ENCODE measurements around the gene SARDH.

Gene SARDH

DNA sequence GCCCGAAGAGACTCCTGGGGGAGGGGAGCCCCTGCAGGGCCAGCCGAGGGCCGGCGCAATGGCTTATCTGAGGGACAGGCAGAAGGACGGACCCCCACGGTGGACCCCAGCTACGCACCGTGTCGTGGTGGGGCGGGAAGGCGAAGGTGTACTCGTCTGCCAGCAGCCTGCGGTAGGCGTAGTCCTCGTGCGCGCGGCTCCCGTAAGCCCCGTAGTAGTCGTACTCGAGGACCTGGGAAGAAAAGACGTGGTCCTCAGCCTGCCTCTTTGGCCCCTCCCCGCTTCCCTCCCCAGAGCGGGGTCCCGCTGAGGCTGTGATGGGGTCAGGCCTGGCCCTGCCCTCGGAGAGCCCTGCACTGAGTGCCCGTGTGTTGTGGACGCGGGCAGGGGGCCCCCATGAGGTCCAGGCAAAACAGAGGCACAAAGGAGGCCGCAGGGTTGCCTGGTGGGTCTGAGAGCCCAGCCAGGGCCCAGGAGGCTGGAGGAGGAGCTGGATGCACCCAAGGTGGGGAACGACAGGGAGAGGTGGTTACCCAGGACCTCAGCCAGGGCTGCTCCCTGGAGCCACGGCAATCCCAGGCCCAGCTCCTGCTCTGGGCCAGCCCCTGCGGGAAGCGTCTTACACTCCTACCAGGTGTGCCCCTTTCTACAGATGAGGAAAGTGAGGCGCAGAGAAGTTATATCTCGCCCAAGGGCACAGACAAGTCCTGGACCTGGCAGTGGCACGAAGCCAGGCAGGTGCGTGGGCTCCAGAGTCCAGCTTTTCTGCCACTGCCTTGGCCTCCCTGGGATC, 35.2 kb downstream of the SARDH start:
- no peak for DNase-seq (ENCODE audit: low read depth in 2 of 2)

DNA sequence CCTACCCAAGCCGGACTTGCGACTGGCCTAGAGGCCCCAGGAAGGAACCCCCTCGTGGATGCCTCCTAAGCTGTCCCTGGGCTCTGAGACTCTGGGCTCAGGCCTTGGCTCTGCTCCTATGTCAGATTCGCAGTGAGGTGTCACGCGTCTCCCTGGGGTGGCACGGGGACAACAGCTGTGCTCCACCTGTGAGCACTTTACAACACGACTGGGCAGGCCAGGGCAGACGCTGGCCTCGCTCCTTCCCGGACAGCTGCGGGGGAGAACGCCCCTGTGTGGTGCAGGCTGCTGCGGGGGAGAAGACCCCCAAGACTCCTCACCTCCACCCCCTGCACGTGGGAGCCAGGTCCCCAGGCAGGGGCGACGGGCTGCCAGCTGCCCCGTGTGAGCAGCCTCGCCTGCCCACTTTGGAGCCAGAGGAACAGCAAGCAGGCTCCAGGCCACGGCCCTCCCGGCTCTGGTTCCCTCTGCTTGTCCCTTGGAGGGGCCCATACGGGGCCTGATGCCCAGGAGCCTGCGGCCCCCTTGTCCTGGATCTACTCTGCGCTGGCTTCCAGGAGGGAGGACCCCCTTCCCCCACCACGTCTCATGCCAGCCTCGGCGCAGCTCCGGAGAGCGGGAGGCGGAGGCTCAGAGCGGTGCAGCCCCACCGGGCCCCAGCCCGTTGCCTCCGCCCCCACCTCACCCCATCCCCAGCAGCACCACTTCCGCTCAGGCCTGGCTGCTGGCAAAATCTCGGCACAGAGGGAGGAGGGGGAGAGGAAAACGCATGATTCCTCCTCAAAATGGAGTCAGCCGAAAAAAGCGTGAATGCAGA, 36.0 kb downstream of the SARDH start:
- peak; percentile 47 to 49 for DNase-seq (ENCODE audit: low read depth in 2 of 2)

- no peak for DNase-seq (ENCODE audit: low read depth in 2 of 2)
These were observed 36.7 kb downstream of the SARDH start for GRCh38 chr9:133701321-133701980.

GRCh38 chr9:133700819-133701320, 37.3 kb downstream of the SARDH start:
- DNase-seq (ENCODE audit: low read depth in 2 of 2), result no peak

- DNase-seq (ENCODE audit: low read depth in 2 of 2), result no peak
These were observed 38.6 kb downstream of the SARDH start for GRCh38 chr9:133699546-133699945.

- no peak for DNase-seq (ENCODE audit: low read depth in 2 of 2)
These were observed 42.1 kb downstream of the SARDH start for GRCh38 chr9:133696071-133696472.

GRCh38 chr9:133694686-133695085, 43.5 kb downstream of the SARDH start:
- DNase-seq (ENCODE audit: low read depth in 2 of 2), result no peak

- no peak for DNase-seq (ENCODE audit: low read depth in 2 of 2)
These were observed 44.2 kb downstream of the SARDH start for GRCh38 chr9:133693703-133694529.

- no peak for DNase-seq (ENCODE audit: low read depth in 2 of 2)
These were observed 45.0 kb downstream of the SARDH start for GRCh38 chr9:133693116-133693515.

GRCh38 chr9:133692364-133692985, 45.7 kb downstream of the SARDH start:
- no peak for DNase-seq (ENCODE audit: low read depth in 2 of 2)

GRCh38 chr9:133691626-133692363, 46.4 kb downstream of the SARDH start:
- peak in 1 of 2 donors; percentile 37 for DNase-seq (ENCODE audit: low read depth in 2 of 2)

DNA sequence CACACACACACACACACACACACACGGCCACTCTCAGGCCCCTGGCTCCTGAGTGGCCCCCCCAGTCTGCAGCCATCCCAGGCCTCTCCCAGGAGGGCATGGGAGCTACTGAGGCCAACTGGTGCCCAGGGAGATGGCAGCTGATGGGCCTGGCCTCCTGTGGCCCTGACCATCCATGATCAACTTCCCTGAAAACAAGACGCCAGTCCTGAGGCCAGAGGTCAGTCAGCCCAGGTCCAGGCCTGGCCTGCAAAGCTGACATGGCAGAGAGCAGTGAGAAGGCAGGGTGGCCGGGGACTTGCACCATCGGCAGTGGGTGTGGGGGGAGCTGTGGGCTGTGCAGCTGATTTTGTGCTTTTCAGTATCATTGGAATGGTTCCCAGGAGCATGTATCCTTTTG, 47.0 kb downstream of the SARDH start:
- no peak for DNase-seq (ENCODE audit: low read depth in 2 of 2)

GRCh38 chr9:133690081-133690561, 48.0 kb downstream of the SARDH start:
- no peak for DNase-seq (ENCODE audit: low read depth in 2 of 2)

GRCh38 chr9:133689151-133689763, 48.9 kb downstream of the SARDH start:
- no peak for DNase-seq (ENCODE audit: low read depth in 2 of 2)

DNA sequence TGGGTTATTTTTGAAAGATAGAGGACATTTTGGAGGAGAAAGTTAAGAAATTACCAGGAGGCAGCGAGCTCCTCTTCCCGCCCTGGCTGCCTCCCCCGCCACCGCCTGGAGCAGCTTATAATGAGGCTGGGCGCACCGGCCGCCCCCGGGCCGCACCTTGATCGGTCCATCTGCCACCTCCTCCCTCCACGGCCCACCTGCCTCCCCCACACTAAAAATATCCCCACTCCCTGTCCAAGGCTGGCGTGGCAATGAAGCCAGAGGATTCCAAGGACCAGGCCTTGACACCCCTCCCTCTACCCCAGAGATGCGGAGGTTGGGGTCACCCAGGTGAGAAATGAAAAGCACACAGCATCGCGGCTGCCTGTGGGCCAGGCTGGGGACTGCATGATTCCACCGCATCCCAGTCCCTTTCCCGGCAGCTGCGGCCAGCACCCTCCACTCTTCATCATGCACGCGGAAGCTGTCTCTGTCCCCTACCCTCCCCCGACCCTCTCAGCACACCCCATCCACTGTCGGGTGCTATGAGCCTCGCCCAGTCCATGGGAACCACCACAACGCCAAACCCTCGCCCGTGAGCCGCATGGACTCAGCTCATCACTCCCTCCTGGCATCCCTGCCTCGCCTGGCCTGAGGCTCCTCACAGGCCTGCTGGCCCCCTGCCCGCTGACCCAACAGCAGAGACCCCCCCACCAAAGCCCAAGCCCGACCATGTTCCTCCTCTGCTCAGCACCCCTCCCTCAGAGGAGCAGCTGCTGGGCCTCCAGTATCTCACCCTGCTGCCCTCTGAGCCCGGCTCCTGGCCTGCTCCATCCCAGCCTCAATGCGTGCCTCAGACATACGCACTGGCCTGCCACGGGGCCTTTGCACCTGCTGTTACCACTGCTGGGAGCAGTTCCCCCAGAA, 50.0 kb downstream of the SARDH start:
- no peak for DNase-seq (ENCODE audit: low read depth in 2 of 2)

DNA sequence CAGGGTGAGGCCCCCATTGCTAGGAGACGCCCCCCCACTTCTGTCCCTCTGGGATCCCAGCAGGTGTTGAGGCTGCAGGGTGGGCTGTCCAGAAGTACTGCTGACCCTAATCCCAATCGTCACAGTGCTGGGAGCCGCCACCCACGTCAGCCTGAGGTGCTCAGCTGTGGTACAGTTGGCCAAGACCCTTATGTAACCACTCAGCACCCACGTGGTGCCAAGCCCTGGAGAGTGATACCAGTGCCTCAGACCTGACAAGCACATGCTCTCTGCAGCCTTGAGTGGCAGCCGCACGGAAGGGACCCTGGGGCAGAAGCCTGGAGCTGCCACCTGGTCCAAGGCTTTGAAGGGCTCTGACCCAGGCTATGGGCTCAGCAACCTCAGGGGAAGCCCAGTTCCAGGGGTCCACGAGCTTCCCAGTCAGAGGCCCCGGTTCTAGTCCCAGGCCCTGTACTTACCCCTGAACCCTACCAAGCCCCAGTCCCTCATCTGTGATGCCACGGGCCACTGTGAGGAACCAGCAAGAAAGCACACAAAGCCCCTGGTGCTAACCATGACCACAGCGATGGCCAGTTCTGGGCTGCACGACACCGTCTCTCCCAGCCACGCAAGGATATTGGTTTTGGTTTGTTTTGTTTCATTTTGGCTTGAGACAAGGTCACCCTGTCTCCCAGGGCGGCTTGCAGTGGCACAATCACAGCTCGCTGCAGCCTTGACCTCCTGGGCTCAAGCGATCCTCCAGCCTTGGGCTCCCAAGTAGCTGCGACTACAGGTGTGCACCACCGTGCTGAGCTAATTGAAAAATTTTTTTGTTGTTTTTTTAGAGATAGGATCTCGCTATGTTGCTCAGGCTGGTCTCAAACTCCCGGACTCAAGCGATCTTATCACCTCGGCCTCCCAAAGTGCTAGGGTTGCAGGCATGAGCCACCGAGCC, 51.2 kb downstream of the SARDH start:
- DNase-seq (ENCODE audit: low read depth in 2 of 2), result no peak
